HG03378 (cell line): Measurements from ENCODE around the gene FGD6.
"Not testable (repeated sequence)": the region's sequence is repeated elsewhere in the genome, so short reads cannot be mapped to it uniquely, and the experiment has no call there.

Experiments used
- ATAC-seq: cut with Tn5 transposase; IDR thresholded peaks from one replicate; pipeline ENCODE4 v1.9.1; 2021; ENCODE audit warnings: mild to moderate bottlenecking, moderate library complexity; ENCODE audit not compliant: unreplicated experiment

The FGD6 gene

GRCh38 chr12:95217377-95218149, at the start of gene FGD6, which contains the start of gene VEZT:
FGD6 (minus strand) TSS chr12:95217467; CDS start chr12:95217240, 227 bp downstream.
VEZT (plus strand) TSS chr12:95217807; CDS start chr12:95217851, 44 bp downstream.
- ATAC-seq: peak; percentile 93

- ATAC-seq: no peak
These were observed 49.0 kb upstream of the FGD6 start for GRCh38 chr12:95266254-95266653.

GRCh38 chr12:95265765-95266164, 48.5 kb upstream of the FGD6 start:
- no peak for ATAC-seq

GRCh38 chr12:95262808-95263207, 45.5 kb upstream of the FGD6 start:
- no peak for ATAC-seq

GRCh38 chr12:95261109-95261508, 43.8 kb upstream of the FGD6 start:
- ATAC-seq: no peak

GRCh38 chr12:95259368-95259767, 42.1 kb upstream of the FGD6 start:
- ATAC-seq: no peak

GRCh38 chr12:95258803-95259202, 41.5 kb upstream of the FGD6 start:
- ATAC-seq: no peak

- no peak for ATAC-seq
These were observed 40.9 kb upstream of the FGD6 start for GRCh38 chr12:95258151-95258550.

GRCh38 chr12:95257541-95257940, 40.3 kb upstream of the FGD6 start:
- no peak for ATAC-seq

- ATAC-seq: no peak
These were observed 36.1 kb upstream of the FGD6 start for GRCh38 chr12:95253386-95253785.

GRCh38 chr12:95248604-95249360, 31.5 kb upstream of the FGD6 start:
- ATAC-seq: no peak

- ATAC-seq: no peak
These were observed 30.8 kb upstream of the FGD6 start for GRCh38 chr12:95248095-95248494.

GRCh38 chr12:95244350-95244749, 27.1 kb upstream of the FGD6 start:
- no peak for ATAC-seq

- ATAC-seq: no peak
These were observed 26.4 kb upstream of the FGD6 start for GRCh38 chr12:95243497-95244183.

GRCh38 chr12:95241761-95242506, 24.7 kb upstream of the FGD6 start:
- no peak for ATAC-seq

- ATAC-seq: not testable (repeated sequence)
These were observed 23.9 kb upstream of the FGD6 start for GRCh38 chr12:95241138-95241537.

GRCh38 chr12:95240556-95240955, 23.3 kb upstream of the FGD6 start:
- no peak for ATAC-seq

GRCh38 chr12:95239835-95240234, 22.6 kb upstream of the FGD6 start:
- ATAC-seq: not testable (repeated sequence)

GRCh38 chr12:95239216-95239615, 21.9 kb upstream of the FGD6 start:
- no peak for ATAC-seq

GRCh38 chr12:95238150-95238549, 20.9 kb upstream of the FGD6 start:
- ATAC-seq: no peak

- ATAC-seq: no peak
These were observed 20.0 kb upstream of the FGD6 start for GRCh38 chr12:95237315-95237714.
